HCT116 (cell line): Measurements from ENCODE around the gene GXYLT2. TPM values are rescaled to one million over a fixed set of nuclear protein-coding genes. Genes with fewer than 3 reads are reported as not detected.

ENCODE experiments used
- ATAC-seq: fragments of 200-7000 bp; cut with Tn5 transposase; 2 replicates; pipeline ENCODE4 v1.9.1; 2020; ENCODE audit warnings: mild to moderate bottlenecking, moderate library complexity
- BruUV-seq: library from RNA; stranded (reverse); fragments of 400-500 nt; replicated peaks from 2 replicates; lab custom pipeline; 2021; lab: Mats Ljungman, UMichigan
- CTCF ChIA-PET: fragments of 300-600 bp; sonication (Branson Sonifier 250); formaldehyde crosslinking; loops from one replicate; lab custom pipeline; 2021; ENCODE audit warnings: antibody characterized with exemption; lab: Charles Lee
- POLR2A ChIA-PET: fragments of 300-600, 350-600 bp; sonication (Branson Sonifier 250); formaldehyde crosslinking; loops from one replicate; lab custom pipeline; 2021; ENCODE audit warnings: antibody characterized with exemption; lab: Charles Lee
- RAD21 ChIA-PET, 2 experiments: fragments of 300-600 bp; sonication (Branson Sonifier 250); formaldehyde crosslinking; loops; one replicate each; lab custom pipeline; 2023; ENCODE audit warnings: low total read pairs in 2 of 2; ENCODE audit not compliant: uncharacterized antibody in 2 of 2, unreplicated experiment in 2 of 2, low non-redundant PET in 1 of 2; lab: Charles Lee
- DNase-seq: peaks from one replicate; pipeline ENCODE4 v3.0.0-alpha.2; 2010; ENCODE audit warnings: low read depth, low spot score
- H2AFZ ChIP-seq: fragments of 200-600 bp; shearing (Covaris generic), sonication (generic); 2 replicates; pipeline ENCODE4 v1.6.1; 2017; ENCODE audit warnings: low read depth, mixed run types, mixed read lengths, antibody characterized with exemption, low read length; ENCODE audit not compliant: poor library complexity, severe bottlenecking
- H3K27ac ChIP-seq: 2 replicates; pipeline ENCODE4 v1.5.1; 2012; ENCODE audit warnings: low read depth, low read length
- H3K27me3 ChIP-seq: fragments of 200-600 bp; sonication (generic); 2 replicates; pipeline ENCODE4 v1.6.1; 2016; ENCODE audit warnings: mixed run types, low read length, mixed read lengths; ENCODE audit not compliant: insufficient read depth
- H3K36me3 ChIP-seq, 2 experiments: fragments of 200-500 bp in 1 of 2; fragments of 200-600 bp in 1 of 2; sonication (Bioruptor generic) in 1 of 2; sonication (generic) in 1 of 2; 2 replicates each; pipeline versions ENCODE4 v1.5.1 to v1.6.1; 2014 to 2016; ENCODE audit warnings: low read length in 2 of 2, inconsistent platforms in 1 of 2, mixed read lengths in 1 of 2, mixed run types in 1 of 2; ENCODE audit not compliant: insufficient read depth in 2 of 2, control insufficient read depth in 1 of 2
- H3K4me1 ChIP-seq, 2 experiments: fragments of 200-600 bp in 1 of 2; sonication (generic) in 1 of 2; 2 replicates each; pipeline versions ENCODE4 v1.5.1 to v1.6.1; 2012 to 2017; ENCODE audit warnings: low read length in 2 of 2, inconsistent platforms in 1 of 2, mild to moderate bottlenecking in 1 of 2, mixed read lengths in 1 of 2, mixed run types in 1 of 2, moderate library complexity in 1 of 2; ENCODE audit not compliant: insufficient read depth in 2 of 2, control insufficient read depth in 1 of 2
- H3K4me2 ChIP-seq: fragments of 200-600 bp; sonication (generic); 2 replicates; pipeline ENCODE4 v1.6.1; 2017; ENCODE audit warnings: mixed run types, low read length, mixed read lengths
- H3K4me3 ChIP-seq, 2 experiments: fragments of 200-600 bp in 1 of 2; sonication (generic) in 1 of 2; replicated peaks in 1 of 2; 2 replicates each; pipeline ENCODE4 v1.5.1; 2011 to 2016; ENCODE audit warnings: low read length in 2 of 2, control low read depth in 1 of 2, low read depth in 1 of 2, mild to moderate bottlenecking in 1 of 2, mixed read lengths in 1 of 2, mixed run types in 1 of 2
- H3K79me2 ChIP-seq: fragments of 200-600 bp; sonication (generic); 2 replicates; pipeline ENCODE4 v1.6.1; 2017; ENCODE audit warnings: mild to moderate bottlenecking, mixed run types, low read length, moderate library complexity, mixed read lengths; ENCODE audit not compliant: insufficient read depth
- H3K9ac ChIP-seq: fragments of 200-600 bp; sonication (generic); 2 replicates; pipeline ENCODE4 v1.6.1; 2016; ENCODE audit warnings: low read length, mixed read lengths
- H3K9me2 ChIP-seq: fragments of 200-600 bp; sonication (generic), shearing (Covaris generic); 2 replicates; pipeline ENCODE4 v1.6.1; 2017; ENCODE audit warnings: mixed run types, mild to moderate bottlenecking, moderate library complexity; ENCODE audit not compliant: insufficient read depth
- H3K9me3 ChIP-seq, 2 experiments: fragments of 200-500 bp in 1 of 2; fragments of 200-600 bp in 1 of 2; sonication (Bioruptor generic) in 1 of 2; sonication (generic) in 1 of 2; 2 replicates each; pipeline ENCODE4 v1.6.1; 2014 to 2017; ENCODE audit warnings: low read length in 2 of 2, mixed read lengths in 2 of 2, inconsistent platforms in 1 of 2, low read depth in 1 of 2, mild to moderate bottlenecking in 1 of 2, mixed run types in 1 of 2, moderate library complexity in 1 of 2; ENCODE audit not compliant: control insufficient read depth in 1 of 2, insufficient read depth in 1 of 2
- H4K20me1 ChIP-seq: fragments of 200-600 bp; sonication (generic), shearing (Covaris generic); 2 replicates; pipeline ENCODE4 v1.6.1; 2017; ENCODE audit warnings: mixed run types, mild to moderate bottlenecking, moderate library complexity; ENCODE audit not compliant: insufficient read depth
- CBX3 ChIP-seq: IDR thresholded peaks from 2 replicates; pipeline ENCODE4 v1.6.1; 2012; ENCODE audit warnings: low read depth
- EGR1 ChIP-seq: IDR thresholded peaks from 2 replicates; pipeline ENCODE4 v1.6.1; 2012; ENCODE audit warnings: low read depth
- ELF1 ChIP-seq: IDR thresholded peaks from 2 replicates; pipeline ENCODE4 v1.6.1; 2012; ENCODE audit warnings: low read depth, borderline replicate concordance
- EZH2phosphoT487 ChIP-seq: fragments of 200-600 bp; IDR thresholded peaks from 2 replicates; pipeline ENCODE4 v1.6.1; 2018; ENCODE audit warnings: antibody characterized with exemption, borderline replicate concordance
- FOSL1 ChIP-seq: IDR thresholded peaks from 2 replicates; pipeline ENCODE4 v1.6.1; 2012; ENCODE audit warnings: low read depth
- JUND ChIP-seq: IDR thresholded peaks from 2 replicates; pipeline ENCODE4 v1.6.1; 2012
- MAX ChIP-seq: IDR thresholded peaks from 2 replicates; pipeline ENCODE4 v1.6.1; 2012
- POLR2A ChIP-seq: IDR thresholded peaks from 2 replicates; pipeline ENCODE4 v1.7.0; 2011; ENCODE audit warnings: borderline replicate concordance; ENCODE audit not compliant: insufficient read depth, insufficient read length; ENCODE audit errors: extremely low read depth
- RAD21 ChIP-seq: IDR thresholded peaks from 2 replicates; pipeline ENCODE4 v1.6.1; 2012; ENCODE audit warnings: low read depth, mild to moderate bottlenecking
- REST ChIP-seq: IDR thresholded peaks from 2 replicates; pipeline ENCODE4 v1.6.1; 2012; ENCODE audit warnings: low read depth
- SIN3A ChIP-seq: IDR thresholded peaks from 2 replicates; pipeline ENCODE4 v1.6.1; 2012; ENCODE audit warnings: low read depth
- SP1 ChIP-seq: IDR thresholded peaks from 2 replicates; pipeline ENCODE4 v1.6.1; 2012; ENCODE audit warnings: low read depth
- YY1 ChIP-seq: IDR thresholded peaks from 2 replicates; pipeline ENCODE4 v1.6.1; 2011; ENCODE audit warnings: low read length, low read depth, moderate library complexity, mild to moderate bottlenecking; ENCODE audit not compliant: insufficient replicate concordance; ENCODE audit errors: extremely low read depth
- ZBTB33 ChIP-seq: IDR thresholded peaks from 2 replicates; pipeline ENCODE4 v1.6.1; 2011; ENCODE audit warnings: mild to moderate bottlenecking, low read length, moderate library complexity; ENCODE audit not compliant: insufficient replicate concordance; ENCODE audit errors: extremely low read depth
- ZFX ChIP-seq: fragments of 450-650 bp; IDR thresholded peaks from 2 replicates; pipeline ENCODE4 v1.6.1; 2017
- ZNF274 ChIP-seq: fragments of 200-500 bp; sonication (Bioruptor generic); IDR thresholded peaks from 2 replicates; pipeline ENCODE4 v1.6.1; 2014; ENCODE audit warnings: mild to moderate bottlenecking, low read depth, low read length, inconsistent platforms
- intact Hi-C: fragments of 100-400 bp; cut with micrococcal nuclease; formaldehyde crosslinking; loops from 2 replicates; pipeline ENCODE4 v1.10.0; 2022
- total RNA-seq: library from RNA; stranded (reverse); gene quantifications from one replicate; pipeline ENCODE4 v1.2.1, GENCODE V29; 2021; ENCODE audit not compliant: unreplicated experiment

GXYLT2 gene
- total RNA-seq, 1 experiment from 2014 or later, result 5.6 TPM

GRCh38 chr3:72973786-72974185, 85.9 kb downstream of the GXYLT2 start:
- H3K9me3 ChIP-seq, result no peaks in the 10 kb centered on the region
- no peak for DNase-seq
- no peak overlapping the region for H3K4me3 ChIP-seq
- no peaks in the 10 kb centered on the region for H3K36me3 ChIP-seq
- no peak overlapping the region for H2AFZ ChIP-seq
- no peaks in the 10 kb centered on the region for H3K27me3 ChIP-seq
- POLR2A ChIA-PET, result no interaction called here
- no peaks in the 10 kb centered on the region; a peak in 2 of 4 replicates for H3K4me1 ChIP-seq
- RAD21 ChIA-PET, result no interaction called here
- intact Hi-C loops, result no loop called here
- H3K79me2 ChIP-seq, result no peaks in the 10 kb centered on the region
- no peak for TF ChIP-seq ZBTB33
- no peak for TF ChIP-seq POLR2A
- no peak for TF ChIP-seq CBX3
- no peak for TF ChIP-seq JUND
- no peak for TF ChIP-seq EZH2phosphoT487
- no peak for TF ChIP-seq MAX
- no peak for TF ChIP-seq ZNF274
- no peak for TF ChIP-seq RAD21
- no peak for TF ChIP-seq ZFX
- no peak for TF ChIP-seq FOSL1
- no peak for TF ChIP-seq SP1
- no peak for TF ChIP-seq SIN3A
- no peak for TF ChIP-seq ELF1
- no peak for TF ChIP-seq YY1
- TF ChIP-seq EGR1, result no peak
- TF ChIP-seq REST, result no peak
- H3K9ac ChIP-seq, result no peak overlapping the region
- CTCF ChIA-PET, result no interaction called here
- no TSS peak for BruUV-seq
- H3K27ac ChIP-seq, result no peak overlapping the region
- H3K4me2 ChIP-seq, result no peak overlapping the region
- no peaks in the 10 kb centered on the region for H4K20me1 ChIP-seq
- no peaks in the 10 kb centered on the region for H3K9me2 ChIP-seq
- ATAC-seq, result no peak
